Measurements from ENCODE around the gene KRT74. TPM values are rescaled to one million over a fixed set of nuclear protein-coding genes. Genes with fewer than 3 reads are reported as not detected.

KRT74 gene
- total RNA-seq, 1 experiment from 2014 or later: not detected

DNA sequence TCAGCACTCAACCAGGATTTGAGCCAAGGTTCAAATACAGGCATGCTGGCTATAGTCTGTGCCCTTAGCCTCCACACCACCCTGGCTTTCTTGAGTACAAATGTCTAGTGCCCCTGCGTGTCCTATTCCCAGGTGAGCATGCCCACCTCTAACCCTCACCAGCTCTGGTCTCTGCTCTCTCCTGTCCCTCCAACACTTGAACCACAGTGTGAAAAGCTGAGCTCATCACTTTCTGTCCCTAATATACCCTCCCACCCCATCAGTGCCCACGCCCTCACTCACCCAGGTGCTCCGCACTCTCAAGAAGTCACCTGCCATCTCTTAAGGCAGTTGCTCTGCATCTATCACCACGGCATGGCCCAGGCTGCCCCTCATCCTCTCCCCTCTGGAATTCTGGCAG lies 13.7 kb downstream of the KRT74 start:
- H2AFZ ChIP-seq: no peak overlapping the region
- no peak overlapping the region for H3K27ac ChIP-seq
- no peaks in the 10 kb centered on the region for H3K9me2 ChIP-seq (ENCODE audit: insufficient read depth)
- no peak for DNase-seq
- no TSS peak for BruUV-seq (replicated peaks)
- no peaks in the 10 kb centered on the region for H3K4me1 ChIP-seq (replicated peaks; ENCODE audit: insufficient read depth)
- H3K27me3 ChIP-seq (ENCODE audit: insufficient read depth, low read depth): no peaks in the 10 kb centered on the region; the same call in 1 of the 2 replicates
- ChIA-PET CTCF (no interaction called here), POLR2A (ENCODE audit: unreplicated experiment) (no interaction called here)
- intact Hi-C loops (cut with micrococcal nuclease; ENCODE audit: unreplicated experiment): no loop called here
- no peaks in the 10 kb centered on the region for H3F3A ChIP-seq (ENCODE audit: insufficient read depth, low read depth)
- no peaks in the 10 kb centered on the region for H3K79me2 ChIP-seq (ENCODE audit: low read depth)
- no peaks in the 10 kb centered on the region for H3K9me3 ChIP-seq (ENCODE audit: insufficient read depth, low read depth)
- H4K20me1 ChIP-seq (ENCODE audit: insufficient read depth): no peaks in the 10 kb centered on the region
- H3K36me3 ChIP-seq (ENCODE audit: low read depth): no peaks in the 10 kb centered on the region
- no peak overlapping the region for H3K4me3 ChIP-seq
- TF ChIP-seq EZH2 (IDR thresholded peaks at IDR 0.05; ENCODE audit: low read depth): no peak
- TF ChIP-seq, protein P1, sequence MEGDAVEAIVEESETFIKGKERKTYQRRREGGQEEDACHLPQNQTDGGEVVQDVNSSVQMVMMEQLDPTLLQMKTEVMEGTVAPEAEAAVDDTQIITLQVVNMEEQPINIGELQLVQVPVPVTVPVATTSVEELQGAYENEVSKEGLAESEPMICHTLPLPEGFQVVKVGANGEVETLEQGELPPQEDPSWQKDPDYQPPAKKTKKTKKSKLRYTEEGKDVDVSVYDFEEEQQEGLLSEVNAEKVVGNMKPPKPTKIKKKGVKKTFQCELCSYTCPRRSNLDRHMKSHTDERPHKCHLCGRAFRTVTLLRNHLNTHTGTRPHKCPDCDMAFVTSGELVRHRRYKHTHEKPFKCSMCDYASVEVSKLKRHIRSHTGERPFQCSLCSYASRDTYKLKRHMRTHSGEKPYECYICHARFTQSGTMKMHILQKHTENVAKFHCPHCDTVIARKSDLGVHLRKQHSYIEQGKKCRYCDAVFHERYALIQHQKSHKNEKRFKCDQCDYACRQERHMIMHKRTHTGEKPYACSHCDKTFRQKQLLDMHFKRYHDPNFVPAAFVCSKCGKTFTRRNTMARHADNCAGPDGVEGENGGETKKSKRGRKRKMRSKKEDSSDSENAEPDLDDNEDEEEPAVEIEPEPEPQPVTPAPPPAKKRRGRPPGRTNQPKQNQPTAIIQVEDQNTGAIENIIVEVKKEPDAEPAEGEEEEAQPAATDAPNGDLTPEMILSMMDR (conservative IDR thresholded peaks at IDR 0.05): no peak
- no peak overlapping the region for H3K4me2 ChIP-seq

DNA sequence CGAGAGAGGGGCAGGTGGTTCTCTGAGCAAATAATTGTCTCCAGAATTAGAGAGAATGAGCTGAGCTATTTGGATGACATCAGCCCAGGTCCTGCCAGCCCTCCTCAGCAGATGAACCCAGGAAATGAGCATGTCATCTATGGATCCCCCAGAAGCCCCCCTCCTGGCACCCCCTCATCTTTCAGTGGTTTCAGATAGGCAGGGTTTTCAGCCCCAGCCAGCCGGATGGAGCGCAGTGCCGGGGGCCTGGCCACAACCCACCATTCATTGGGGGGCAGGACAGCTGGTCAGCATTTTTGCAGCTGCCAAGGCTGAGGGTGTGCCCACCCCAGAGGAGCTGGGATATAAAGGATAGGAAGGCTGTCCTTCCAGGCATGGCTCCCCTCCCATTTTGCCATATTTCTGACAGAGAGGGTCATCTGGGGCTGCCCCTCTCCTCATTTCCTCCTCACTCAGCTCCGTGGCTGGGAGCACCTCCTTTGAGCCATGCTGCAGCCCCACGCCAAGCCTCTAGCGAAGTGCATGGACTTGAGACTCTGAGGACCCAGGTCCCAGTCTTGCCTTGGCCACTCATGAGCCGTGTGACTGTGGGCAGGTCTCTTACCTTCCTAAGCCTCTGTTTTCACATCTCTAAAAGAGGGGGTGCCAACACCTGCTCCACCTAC lies 14.7 kb downstream of the KRT74 start:
- no peak overlapping the region for H3K4me2 ChIP-seq
- intact Hi-C loops (cut with micrococcal nuclease; ENCODE audit: unreplicated experiment): no loop called here
- H3K4me3 ChIP-seq: no peak overlapping the region
- H3K79me2 ChIP-seq (ENCODE audit: low read depth): no peaks in the 10 kb centered on the region
- no peaks in the 10 kb centered on the region for H3K36me3 ChIP-seq (ENCODE audit: low read depth)
- no peaks in the 10 kb centered on the region for H3K9me3 ChIP-seq (ENCODE audit: insufficient read depth, low read depth)
- no peak for DNase-seq
- no peak overlapping the region for H3K27ac ChIP-seq
- H2AFZ ChIP-seq: no peak overlapping the region
- ChIA-PET CTCF (no interaction called here), POLR2A (ENCODE audit: unreplicated experiment) (no interaction called here)
- H3K27me3 ChIP-seq (ENCODE audit: insufficient read depth, low read depth): no peaks in the 10 kb centered on the region; the same call in 1 of the 2 replicates
- H3K9me2 ChIP-seq (ENCODE audit: insufficient read depth): no peaks in the 10 kb centered on the region
- H3F3A ChIP-seq (ENCODE audit: insufficient read depth, low read depth): no peaks in the 10 kb centered on the region
- TF ChIP-seq, protein P1 (conservative IDR thresholded peaks at IDR 0.05): no peak
- no peak for TF ChIP-seq EZH2 (IDR thresholded peaks at IDR 0.05; ENCODE audit: low read depth)
- H4K20me1 ChIP-seq (ENCODE audit: insufficient read depth): no peaks in the 10 kb centered on the region
- no TSS peak for BruUV-seq (replicated peaks)
- H3K4me1 ChIP-seq (replicated peaks; ENCODE audit: insufficient read depth): no peaks in the 10 kb centered on the region

- Histone ChIP-seq H3K4me1 (replicated peaks; ENCODE audit: insufficient read depth) (no peaks in the 10 kb centered on the region), H3K9me3 (ENCODE audit: insufficient read depth, low read depth) (no peaks in the 10 kb centered on the region), H2AFZ (no peak overlapping the region), H3K4me3 (no peak overlapping the region), H3F3A (ENCODE audit: insufficient read depth, low read depth) (no peaks in the 10 kb centered on the region), H4K20me1 (ENCODE audit: insufficient read depth) (no peaks in the 10 kb centered on the region), H3K36me3 (ENCODE audit: low read depth) (no peaks in the 10 kb centered on the region), H3K9me2 (ENCODE audit: insufficient read depth) (no peaks in the 10 kb centered on the region), H3K27ac (no peak overlapping the region), H3K79me2 (ENCODE audit: low read depth) (no peaks in the 10 kb centered on the region), H3K4me2 (no peak overlapping the region), H3K27me3 (ENCODE audit: insufficient read depth, low read depth) (no peaks in the 10 kb centered on the region; the same call in 1 of the 2 replicates)
- intact Hi-C loops (cut with micrococcal nuclease; ENCODE audit: unreplicated experiment): no loop called here
- ChIA-PET POLR2A (ENCODE audit: unreplicated experiment) (no interaction called here), CTCF (no interaction called here)
- no peak for DNase-seq
- no TSS peak for BruUV-seq (replicated peaks)
- TF ChIP-seq, protein P1 (conservative IDR thresholded peaks at IDR 0.05): no peak
- TF ChIP-seq EZH2 (IDR thresholded peaks at IDR 0.05; ENCODE audit: low read depth): no peak
Observed at GRCh38 chr12:52557476-52557875, 16.2 kb downstream of the KRT74 start.

Measured in PC-9 (cell line).